SU-DHL-6 (cell line): ENCODE data around the gene GUCA2A.

Experiments
- H2AFZ ChIP-seq: fragments of 200-600 bp; sonication (generic); 2 replicates; pipeline ENCODE4 v1.6.1; 2014; ENCODE audit warnings: low read depth, mild to moderate bottlenecking, moderate library complexity, mixed read lengths, antibody characterized with exemption, low read length; ENCODE audit not compliant: severe bottlenecking
- H3F3A ChIP-seq: fragments of 200-600 bp; shearing (Covaris generic); 2 replicates; pipeline ENCODE4 v1.6.0; 2016; ENCODE audit warnings: antibody characterized with exemption, mild to moderate bottlenecking; ENCODE audit not compliant: insufficient read depth
- H3K27ac ChIP-seq: fragments of 200-600 bp; sonication (generic); 2 replicates; pipeline ENCODE4 v1.5.1; 2016; ENCODE audit warnings: low read depth, mild to moderate bottlenecking, low read length, moderate library complexity, mixed read lengths
- H3K27me3 ChIP-seq: fragments of 200-600 bp; sonication (generic), shearing (Covaris generic); 2 replicates; pipeline ENCODE4 v1.6.0; 2014; ENCODE audit warnings: mild to moderate bottlenecking, low read length
- H3K36me3 ChIP-seq: fragments of 200-600 bp; sonication (generic); 2 replicates; pipeline ENCODE4 v1.6.1; 2014; ENCODE audit warnings: mild to moderate bottlenecking, low read length, mixed read lengths
- H3K4me2 ChIP-seq: fragments of 300-600, 200-600 bp; shearing (Covaris generic), sonication (generic); 2 replicates; pipeline ENCODE4 v1.6.0; 2014; ENCODE audit warnings: low read length, low read depth, mild to moderate bottlenecking; ENCODE audit not compliant: poor library complexity, severe bottlenecking
- H3K4me3 ChIP-seq: fragments of 200-600 bp; sonication (generic); 2 replicates; pipeline ENCODE4 v1.5.1; 2014; ENCODE audit warnings: antibody characterized with exemption, low read length, mild to moderate bottlenecking, mixed read lengths; ENCODE audit not compliant: insufficient read depth, poor library complexity, severe bottlenecking
- H3K79me2 ChIP-seq: fragments of 200-600 bp; sonication (generic); 2 replicates; pipeline ENCODE4 v1.6.1; 2014; ENCODE audit warnings: mild to moderate bottlenecking, low read length, moderate library complexity; ENCODE audit not compliant: insufficient read depth
- H3K9ac ChIP-seq: fragments of 200-600 bp; sonication (generic); 2 replicates; pipeline ENCODE4 v1.7.0; 2014; ENCODE audit warnings: mild to moderate bottlenecking, low read length
- H3K9me2 ChIP-seq: fragments of 200-600 bp; sonication (generic); replicated peaks from 2 replicates; pipeline ENCODE4 v1.6.1; 2014; ENCODE audit warnings: low read length; ENCODE audit not compliant: insufficient read depth
- H3K9me3 ChIP-seq: fragments of 200-600 bp; sonication (generic); 2 replicates; pipeline ENCODE4 v1.6.1; 2014; ENCODE audit warnings: low read length, mixed read lengths; ENCODE audit not compliant: insufficient read depth
- H4K20me1 ChIP-seq: fragments of 200-600 bp; sonication (generic); 2 replicates; pipeline ENCODE4 v1.6.1; 2014; ENCODE audit warnings: low read depth, mild to moderate bottlenecking, antibody characterized with exemption, low read length, moderate library complexity, mixed read lengths
- EZH2phosphoT487 ChIP-seq: fragments of 200-600 bp; sonication (generic), shearing (Covaris generic); conservative IDR thresholded peaks from 2 replicates; pipeline ENCODE4 v1.6.1; 2018; ENCODE audit warnings: mild to moderate bottlenecking, antibody characterized with exemption, low read length, moderate library complexity, mixed read lengths
- TF ChIP-seq, protein P1 (sequence below): fragments of 200-600 bp; sonication (generic); IDR thresholded peaks from one replicate; pipeline ENCODE4 v1.5.1; 2017; ENCODE audit warnings: antibody characterized with exemption, mild to moderate bottlenecking, low read length, moderate library complexity; ENCODE audit not compliant: insufficient read depth, poor library complexity, severe bottlenecking

The GUCA2A gene

GRCh38 chr1:42158189-42158588, 6.4 kb downstream of the GUCA2A start:
- Histone ChIP-seq H3K9ac (no peak overlapping the region), H3K27ac (no peak overlapping the region), H3F3A (no peaks in the 10 kb centered on the region), H2AFZ (no peak overlapping the region), H3K27me3 (0 out of 2 replicates have a peak, but pooled peaks cover 5% of the 10 kb centered on the region), H3K9me3 (no peaks in the 10 kb centered on the region), H3K36me3 (no peaks in the 10 kb centered on the region), H3K4me2 (no peak overlapping the region), H3K9me2 (no peaks in the 10 kb centered on the region), H4K20me1 (no peaks in the 10 kb centered on the region), H3K4me3 (no peak overlapping the region), H3K79me2 (no peaks in the 10 kb centered on the region)
- TF ChIP-seq, protein P1, sequence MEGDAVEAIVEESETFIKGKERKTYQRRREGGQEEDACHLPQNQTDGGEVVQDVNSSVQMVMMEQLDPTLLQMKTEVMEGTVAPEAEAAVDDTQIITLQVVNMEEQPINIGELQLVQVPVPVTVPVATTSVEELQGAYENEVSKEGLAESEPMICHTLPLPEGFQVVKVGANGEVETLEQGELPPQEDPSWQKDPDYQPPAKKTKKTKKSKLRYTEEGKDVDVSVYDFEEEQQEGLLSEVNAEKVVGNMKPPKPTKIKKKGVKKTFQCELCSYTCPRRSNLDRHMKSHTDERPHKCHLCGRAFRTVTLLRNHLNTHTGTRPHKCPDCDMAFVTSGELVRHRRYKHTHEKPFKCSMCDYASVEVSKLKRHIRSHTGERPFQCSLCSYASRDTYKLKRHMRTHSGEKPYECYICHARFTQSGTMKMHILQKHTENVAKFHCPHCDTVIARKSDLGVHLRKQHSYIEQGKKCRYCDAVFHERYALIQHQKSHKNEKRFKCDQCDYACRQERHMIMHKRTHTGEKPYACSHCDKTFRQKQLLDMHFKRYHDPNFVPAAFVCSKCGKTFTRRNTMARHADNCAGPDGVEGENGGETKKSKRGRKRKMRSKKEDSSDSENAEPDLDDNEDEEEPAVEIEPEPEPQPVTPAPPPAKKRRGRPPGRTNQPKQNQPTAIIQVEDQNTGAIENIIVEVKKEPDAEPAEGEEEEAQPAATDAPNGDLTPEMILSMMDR, result no peak
- TF ChIP-seq EZH2phosphoT487, result no peak

GRCh38 chr1:42157667-42158066, 6.9 kb downstream of the GUCA2A start:
- Histone ChIP-seq H2AFZ (no peak overlapping the region), H3K27ac (no peak overlapping the region), H3K9me3 (no peaks in the 10 kb centered on the region), H3K4me2 (no peak overlapping the region), H3K79me2 (no peaks in the 10 kb centered on the region), H4K20me1 (no peaks in the 10 kb centered on the region), H3K4me3 (no peak overlapping the region), H3K9me2 (no peaks in the 10 kb centered on the region), H3F3A (no peaks in the 10 kb centered on the region), H3K27me3 (0 out of 2 replicates have a peak, but pooled peaks cover 5% of the 10 kb centered on the region), H3K9ac (no peak overlapping the region), H3K36me3 (no peaks in the 10 kb centered on the region)
- TF ChIP-seq, protein P1, result no peak
- TF ChIP-seq EZH2phosphoT487, result no peak

DNA sequence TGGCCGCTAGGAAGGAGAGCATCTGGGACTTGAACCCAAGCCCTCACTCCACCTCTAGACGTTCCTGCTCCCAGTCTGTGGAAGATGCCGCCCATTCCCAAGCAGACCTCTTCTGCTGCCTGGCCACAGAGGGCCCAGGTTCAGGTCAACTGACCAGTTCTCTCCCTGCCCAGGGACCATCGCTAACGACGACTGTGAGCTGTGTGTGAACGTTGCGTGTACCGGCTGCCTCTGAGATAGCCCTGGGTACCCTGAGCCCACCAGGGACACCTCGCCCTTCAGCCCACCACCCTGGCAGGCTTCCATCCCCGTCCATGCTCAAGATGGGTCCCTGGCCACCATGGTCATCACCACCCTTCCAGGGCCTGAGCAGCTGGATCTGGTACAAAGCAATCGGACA, 9.2 kb downstream of the GUCA2A start:
- H3K9me2 ChIP-seq, result no peaks in the 10 kb centered on the region
- H3F3A ChIP-seq, result no peaks in the 10 kb centered on the region
- no peaks in the 10 kb centered on the region for H3K9me3 ChIP-seq
- no peak overlapping the region for H2AFZ ChIP-seq
- no peak overlapping the region for H3K4me2 ChIP-seq
- no peaks in the 10 kb centered on the region for H3K27me3 ChIP-seq
- H3K27ac ChIP-seq, result no peak overlapping the region
- H3K79me2 ChIP-seq, result no peaks in the 10 kb centered on the region
- no peak overlapping the region for H3K9ac ChIP-seq
- no peak overlapping the region for H3K4me3 ChIP-seq
- no peaks in the 10 kb centered on the region for H4K20me1 ChIP-seq
- no peak for TF ChIP-seq EZH2phosphoT487
- TF ChIP-seq, protein P1, result no peak
- H3K36me3 ChIP-seq, result no peaks in the 10 kb centered on the region

- Histone ChIP-seq H3K36me3 (no peaks in the 10 kb centered on the region), H3K4me2 (no peak overlapping the region), H2AFZ (no peak overlapping the region), H4K20me1 (no peaks in the 10 kb centered on the region), H3K9me2 (no peaks in the 10 kb centered on the region), H3K79me2 (no peaks in the 10 kb centered on the region), H3K9ac (no peak overlapping the region), H3K4me3 (no peak overlapping the region), H3K27me3 (no peaks in the 10 kb centered on the region), H3K27ac (no peak overlapping the region), H3K9me3 (no peaks in the 10 kb centered on the region), H3F3A (no peaks in the 10 kb centered on the region)
- TF ChIP-seq, protein P1, result no peak
- TF ChIP-seq EZH2phosphoT487, result no peak
Measured at GRCh38 chr1:42154685-42155084, 9.9 kb downstream of the GUCA2A start.
